ENCODE measurements around the gene CHMP2A. TPM values are rescaled to one million over a fixed set of nuclear protein-coding genes. Genes with fewer than 3 reads are reported as not detected.

Gene CHMP2A
- total and polyA plus RNA-seq, 2 of the 13 experiments (the other 11 are each of a cell fraction or from before 2014, with no cell fraction given) = 49.7 to 55.0 TPM

DNA sequence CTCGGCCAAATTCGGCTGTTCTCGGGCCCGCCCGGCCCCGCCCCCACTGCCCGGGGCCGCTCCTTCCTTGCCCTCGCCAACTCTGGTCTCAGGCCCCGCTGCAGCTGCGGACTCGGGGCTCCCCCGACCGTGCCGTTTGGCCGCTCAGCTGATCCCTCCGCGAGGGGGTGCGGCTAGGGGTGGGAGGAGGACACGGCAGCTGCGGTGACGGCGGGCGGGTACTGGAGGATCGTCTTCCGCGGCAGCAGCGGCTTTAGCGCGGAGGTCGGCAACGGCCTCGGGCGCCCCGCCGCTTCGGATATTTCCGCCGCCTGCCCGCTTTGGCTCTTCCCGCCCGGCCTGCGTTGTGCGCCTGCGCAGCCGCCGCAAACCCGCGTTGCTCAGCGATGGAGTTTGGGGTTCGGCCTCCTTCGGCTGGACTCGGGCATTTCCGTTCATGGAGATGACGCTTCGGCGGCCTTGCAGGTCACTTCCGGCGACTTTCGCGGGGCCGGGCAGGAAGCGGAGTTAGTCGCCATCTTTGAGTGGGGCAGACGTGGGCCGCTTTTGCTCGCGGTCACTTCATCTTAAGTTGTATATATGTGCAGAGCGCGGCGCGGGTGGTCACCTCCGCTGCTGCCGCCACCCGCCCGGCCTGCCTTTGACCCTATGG is 3.8 kb upstream of the CHMP2A start (continued):
- 0 out of 2 replicates have a peak, but pooled peaks have one; percentile 51 for TF ChIP-seq ZMYM4 (CRISPR knock-in tag; IDR thresholded peaks at IDR 0.05)
- TF ChIP-seq PHB2 (IDR thresholded peaks at IDR 0.05; ENCODE audit: partially characterized antibody) = no peak
- no peak; the same call in 1 of the 2 replicates for TF ChIP-seq ATAD3A (CRISPR knock-in tag; IDR thresholded peaks at IDR 0.05)
- no peak for TF ChIP-seq HOXA7 (CRISPR knock-in tag; IDR thresholded peaks at IDR 0.05)
- TF ChIP-seq, protein P1, sequence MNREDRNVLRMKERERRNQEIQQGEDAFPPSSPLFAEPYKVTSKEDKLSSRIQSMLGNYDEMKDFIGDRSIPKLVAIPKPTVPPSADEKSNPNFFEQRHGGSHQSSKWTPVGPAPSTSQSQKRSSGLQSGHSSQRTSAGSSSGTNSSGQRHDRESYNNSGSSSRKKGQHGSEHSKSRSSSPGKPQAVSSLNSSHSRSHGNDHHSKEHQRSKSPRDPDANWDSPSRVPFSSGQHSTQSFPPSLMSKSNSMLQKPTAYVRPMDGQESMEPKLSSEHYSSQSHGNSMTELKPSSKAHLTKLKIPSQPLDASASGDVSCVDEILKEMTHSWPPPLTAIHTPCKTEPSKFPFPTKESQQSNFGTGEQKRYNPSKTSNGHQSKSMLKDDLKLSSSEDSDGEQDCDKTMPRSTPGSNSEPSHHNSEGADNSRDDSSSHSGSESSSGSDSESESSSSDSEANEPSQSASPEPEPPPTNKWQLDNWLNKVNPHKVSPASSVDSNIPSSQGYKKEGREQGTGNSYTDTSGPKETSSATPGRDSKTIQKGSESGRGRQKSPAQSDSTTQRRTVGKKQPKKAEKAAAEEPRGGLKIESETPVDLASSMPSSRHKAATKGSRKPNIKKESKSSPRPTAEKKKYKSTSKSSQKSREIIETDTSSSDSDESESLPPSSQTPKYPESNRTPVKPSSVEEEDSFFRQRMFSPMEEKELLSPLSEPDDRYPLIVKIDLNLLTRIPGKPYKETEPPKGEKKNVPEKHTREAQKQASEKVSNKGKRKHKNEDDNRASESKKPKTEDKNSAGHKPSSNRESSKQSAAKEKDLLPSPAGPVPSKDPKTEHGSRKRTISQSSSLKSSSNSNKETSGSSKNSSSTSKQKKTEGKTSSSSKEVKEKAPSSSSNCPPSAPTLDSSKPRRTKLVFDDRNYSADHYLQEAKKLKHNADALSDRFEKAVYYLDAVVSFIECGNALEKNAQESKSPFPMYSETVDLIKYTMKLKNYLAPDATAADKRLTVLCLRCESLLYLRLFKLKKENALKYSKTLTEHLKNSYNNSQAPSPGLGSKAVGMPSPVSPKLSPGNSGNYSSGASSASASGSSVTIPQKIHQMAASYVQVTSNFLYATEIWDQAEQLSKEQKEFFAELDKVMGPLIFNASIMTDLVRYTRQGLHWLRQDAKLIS (CRISPR knock-in tag; IDR thresholded peaks at IDR 0.05) = no peak
- TF ChIP-seq, protein P2, sequence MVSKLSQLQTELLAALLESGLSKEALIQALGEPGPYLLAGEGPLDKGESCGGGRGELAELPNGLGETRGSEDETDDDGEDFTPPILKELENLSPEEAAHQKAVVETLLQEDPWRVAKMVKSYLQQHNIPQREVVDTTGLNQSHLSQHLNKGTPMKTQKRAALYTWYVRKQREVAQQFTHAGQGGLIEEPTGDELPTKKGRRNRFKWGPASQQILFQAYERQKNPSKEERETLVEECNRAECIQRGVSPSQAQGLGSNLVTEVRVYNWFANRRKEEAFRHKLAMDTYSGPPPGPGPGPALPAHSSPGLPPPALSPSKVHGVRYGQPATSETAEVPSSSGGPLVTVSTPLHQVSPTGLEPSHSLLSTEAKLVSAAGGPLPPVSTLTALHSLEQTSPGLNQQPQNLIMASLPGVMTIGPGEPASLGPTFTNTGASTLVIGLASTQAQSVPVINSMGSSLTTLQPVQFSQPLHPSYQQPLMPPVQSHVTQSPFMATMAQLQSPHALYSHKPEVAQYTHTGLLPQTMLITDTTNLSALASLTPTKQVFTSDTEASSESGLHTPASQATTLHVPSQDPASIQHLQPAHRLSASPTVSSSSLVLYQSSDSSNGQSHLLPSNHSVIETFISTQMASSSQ (IDR thresholded peaks at IDR 0.05; ENCODE audit: low read depth) = no peak
- TF ChIP-seq, protein P2 (CRISPR knock-in tag; IDR thresholded peaks at IDR 0.05; ENCODE audit: borderline replicate concordance) = peak; percentile 23; the same call in 1 of the 2 replicates
- TF ChIP-seq PITX1 (CRISPR knock-in tag; IDR thresholded peaks at IDR 0.05) = peak; percentile 35
- no peak for TF ChIP-seq ZNF572 (CRISPR knock-in tag; IDR thresholded peaks at IDR 0.05)
- TF ChIP-seq PPARG (CRISPR knock-in tag; conservative IDR thresholded peaks at IDR 0.05) = 0 out of 2 replicates have a peak, but pooled peaks have one; percentile 39
- peak; percentile 75; the same call in 1 of the 2 replicates for TF ChIP-seq ZNF879 (CRISPR knock-in tag; IDR thresholded peaks at IDR 0.05)
- no peak for TF ChIP-seq NFE2 (CRISPR knock-in tag; IDR thresholded peaks at IDR 0.05)
- no peak for TF ChIP-seq ZNF790 (CRISPR knock-in tag; IDR thresholded peaks at IDR 0.05; ENCODE audit: borderline replicate concordance)
- peak; percentile 54; the same call in 1 of the 2 replicates for TF ChIP-seq RNF2 (conservative IDR thresholded peaks at IDR 0.05; ENCODE audit: low read depth)
- TF ChIP-seq, protein P3, sequence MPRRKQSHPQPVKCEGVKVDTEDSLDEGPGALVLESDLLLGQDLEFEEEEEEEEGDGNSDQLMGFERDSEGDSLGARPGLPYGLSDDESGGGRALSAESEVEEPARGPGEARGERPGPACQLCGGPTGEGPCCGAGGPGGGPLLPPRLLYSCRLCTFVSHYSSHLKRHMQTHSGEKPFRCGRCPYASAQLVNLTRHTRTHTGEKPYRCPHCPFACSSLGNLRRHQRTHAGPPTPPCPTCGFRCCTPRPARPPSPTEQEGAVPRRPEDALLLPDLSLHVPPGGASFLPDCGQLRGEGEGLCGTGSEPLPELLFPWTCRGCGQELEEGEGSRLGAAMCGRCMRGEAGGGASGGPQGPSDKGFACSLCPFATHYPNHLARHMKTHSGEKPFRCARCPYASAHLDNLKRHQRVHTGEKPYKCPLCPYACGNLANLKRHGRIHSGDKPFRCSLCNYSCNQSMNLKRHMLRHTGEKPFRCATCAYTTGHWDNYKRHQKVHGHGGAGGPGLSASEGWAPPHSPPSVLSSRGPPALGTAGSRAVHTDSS (CRISPR knock-in tag; conservative IDR thresholded peaks at IDR 0.05) = no peak
- TF ChIP-seq HNRNPLL (IDR thresholded peaks at IDR 0.05; ENCODE audit: low read depth, low read length, poor library complexity, severe bottlenecking) = no peak
- TF ChIP-seq ZNF367 (CRISPR knock-in tag; IDR thresholded peaks at IDR 0.05; ENCODE audit: borderline replicate concordance) = peak; percentile 77; the same call in 1 of the 2 replicates
- TF ChIP-seq SCMH1 (CRISPR knock-in tag; IDR thresholded peaks at IDR 0.05; ENCODE audit: borderline replicate concordance) = no peak
- TF ChIP-seq XRCC5 (optimal IDR thresholded peaks at IDR 0.05; ENCODE audit: low read length) = no peak
- TF ChIP-seq ATF7 (IDR thresholded peaks at IDR 0.05) = no peak
- no peak for TF ChIP-seq ATF7 (CRISPR knock-in tag; IDR thresholded peaks at IDR 0.05)
